Measurements from ENCODE around the gene PGRMC1. TPM values are rescaled to one million over a fixed set of nuclear protein-coding genes. Genes with fewer than 3 reads are reported as not detected.

The PGRMC1 gene
- total and polyA plus RNA-seq, 9 of the 15 experiments (the other 6 are each of a cell fraction or from before 2014, with no cell fraction given) = 27.4 to 115 (median 90.3) TPM

- FAIRE-seq (no peak), DNase-seq (ENCODE audit: extremely low read depth in 1 of 4, low spot score in 3 of 4) (no peak), ATAC-seq (no peak)
- no TSS peak for BruUV-seq (replicated peaks)
- Histone ChIP-seq H3K4me1 (replicated peaks in 1 of 2; ENCODE audit: control insufficient read depth in 2 of 2, insufficient read depth in 2 of 2, low read length in 2 of 2) (peaks cover 0 to 5% of the 10 kb centered on the region in 2 experiments; a peak in 2 of 5 replicates), H3K9me3 (replicated peaks; ENCODE audit: control insufficient read depth, insufficient read depth, low read depth, low read length) (no peaks in the 10 kb centered on the region), H3K36me3 (ENCODE audit: control insufficient read depth, insufficient read depth, low read length) (no peaks in the 10 kb centered on the region), H3K4me2 (ENCODE audit: insufficient read depth, low read length) (no peak overlapping the region), H3K9me1 (ENCODE audit: control insufficient read depth, insufficient read depth, low read length) (no peaks in the 10 kb centered on the region), H3K27ac (ENCODE audit: extremely low read depth, low read depth, low read length) (no peak overlapping the region), H2AFZ (ENCODE audit: low read depth, low read length) (no peak overlapping the region), H4K20me1 (replicated peaks; ENCODE audit: control insufficient read depth, insufficient read depth, low read length) (no peaks in the 10 kb centered on the region), H3K9ac (ENCODE audit: insufficient read depth in 1 of 2, low read depth in 2 of 2, low read length in 2 of 2) (no peak overlapping the region), H3K79me2 (ENCODE audit: control insufficient read depth, insufficient read depth, low read length) (no peaks in the 10 kb centered on the region), H3K27me3 (ENCODE audit: control insufficient read depth in 2 of 2, insufficient read depth in 2 of 2, low read length in 2 of 2) (peaks cover 4 to 33% of the 10 kb centered on the region in 2 experiments; a peak in 2 of 5 replicates), H3K4me3 (no peak overlapping the region)
- POLR2A ChIA-PET = interaction anchor here (0.6 kb wide), 1 partner anchor 565 kb away, joined by 4 read pairs; no protein-coding TSS in a partner anchor
- TF ChIP-seq ZNF778 (CRISPR knock-in tag; IDR thresholded peaks at IDR 0.05) (no peak), ZBTB12 (CRISPR knock-in tag; IDR thresholded peaks at IDR 0.05) (no peak)
- intact Hi-C loops (cut with micrococcal nuclease) (no loop called here), in situ Hi-C loops (cut with MboI) (no loop called here)
- CTCF ChIA-PET (ENCODE audit: low intra/inter-chr PET ratio) = no interaction called here
- WGBS (ENCODE audit: insufficient coverage, low coverage, missing lambda C conversion rate) = 18% methylated on average over 13 of the region's 42 CpGs
These were observed 36.9 kb downstream of the PGRMC1 start for GRCh38 chrX:119272882-119273419.

- BruUV-seq (replicated peaks) = no TSS peak
- H3K4me1 ChIP-seq (replicated peaks in 1 of 2; ENCODE audit: control insufficient read depth in 2 of 2, insufficient read depth in 2 of 2, low read length in 2 of 2) = peaks cover 0 to 5% of the 10 kb centered on the region in 2 experiments; a peak in 2 of 5 replicates
These were observed 37.5 kb downstream of the PGRMC1 start for GRCh38 chrX:119273420-119274192.

More at GRCh38 chrX:119273420-119274192, 37.5 kb downstream of the PGRMC1 start:
- Histone ChIP-seq H4K20me1 (replicated peaks; ENCODE audit: control insufficient read depth, insufficient read depth, low read length) (no peaks in the 10 kb centered on the region), H3K9ac (ENCODE audit: insufficient read depth in 1 of 2, low read depth in 2 of 2, low read length in 2 of 2) (no peak overlapping the region), H3K36me3 (ENCODE audit: control insufficient read depth, insufficient read depth, low read length) (no peaks in the 10 kb centered on the region), H2AFZ (ENCODE audit: low read depth, low read length) (no peak overlapping the region), H3K9me1 (ENCODE audit: control insufficient read depth, insufficient read depth, low read length) (no peaks in the 10 kb centered on the region), H3K4me3 (no peak overlapping the region), H3K27me3 (ENCODE audit: control insufficient read depth in 2 of 2, insufficient read depth in 2 of 2, low read length in 2 of 2) (peaks cover 4 to 33% of the 10 kb centered on the region in 2 experiments; a peak in 2 of 5 replicates), H3K27ac (ENCODE audit: extremely low read depth, low read depth, low read length) (no peak overlapping the region), H3K4me2 (ENCODE audit: insufficient read depth, low read length) (no peak overlapping the region), H3K9me3 (replicated peaks; ENCODE audit: control insufficient read depth, insufficient read depth, low read depth, low read length) (no peaks in the 10 kb centered on the region), H3K79me2 (ENCODE audit: control insufficient read depth, insufficient read depth, low read length) (no peaks in the 10 kb centered on the region)
- FAIRE-seq (no peak), ATAC-seq (peak; percentile 37; the same call in 1 of the 3 replicates), DNase-seq (ENCODE audit: extremely low read depth in 1 of 4, low spot score in 3 of 4) (peak in 1 of 4 experiments; percentile 6)
- 19% methylated on average over 23 of the region's 61 CpGs for WGBS (ENCODE audit: insufficient coverage, low coverage, missing lambda C conversion rate)
- POLR2A ChIA-PET = no interaction called here
- CTCF ChIA-PET (ENCODE audit: low intra/inter-chr PET ratio) = no interaction called here
- in situ Hi-C loops (cut with MboI) = no loop called here
- intact Hi-C loops (cut with micrococcal nuclease) = no loop called here
- peak; percentile 16; the same call in 1 of the 2 replicates for TF ChIP-seq ZBTB33 (CRISPR knock-in tag; IDR thresholded peaks at IDR 0.05)
- TF ChIP-seq ZBTB11 (CRISPR knock-in tag; IDR thresholded peaks at IDR 0.05) = no peak

All from K562 (cell line).